ENCODE results near the gene OPN4.

Gene OPN4

DNA sequence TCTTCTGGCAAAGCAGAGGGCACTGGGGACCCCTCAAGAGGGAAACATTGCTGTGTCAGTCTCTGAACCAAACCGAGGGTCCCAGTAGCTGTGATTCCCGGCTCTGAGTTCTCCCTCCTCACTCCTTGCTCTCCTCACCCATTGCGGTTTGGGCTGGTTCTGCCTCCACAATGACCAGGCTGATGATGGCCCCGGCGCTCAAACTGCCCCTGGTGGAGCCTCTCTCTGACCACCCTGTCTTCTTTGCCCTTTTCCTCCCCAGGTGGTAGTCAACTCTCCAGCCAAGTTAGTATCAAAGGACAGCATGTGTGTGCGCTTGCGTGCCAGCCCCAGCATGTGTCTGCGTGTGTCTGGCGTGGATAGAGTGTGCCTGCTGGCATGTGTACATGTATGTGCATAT is 31.1 kb downstream of the OPN4 start:
- Histone ChIP-seq H3K4me1 (ENCODE audit: control insufficient read depth, insufficient read depth, low read length) (peaks cover 16% of the 10 kb centered on the region), H3K27ac (ENCODE audit: low read depth, low read length) (no peak overlapping the region), H3K4me3 (ENCODE audit: low read depth, low read length) (no peak overlapping the region), H3K9ac (ENCODE audit: low read depth, low read length) (no peak overlapping the region), H3K36me3 (ENCODE audit: control insufficient read depth, insufficient read depth, low read length) (no peaks in the 10 kb centered on the region), H3K27me3 (ENCODE audit: control insufficient read depth, insufficient read depth, low read length) (no peaks in the 10 kb centered on the region), H3K9me3 (ENCODE audit: control insufficient read depth, insufficient read depth, low read length) (no peaks in the 10 kb centered on the region)

GRCh38 chr10:86685893-86686632 is 31.7 kb downstream of the OPN4 start:
- Histone ChIP-seq H3K9ac (ENCODE audit: low read depth, low read length) (no peak overlapping the region), H3K27me3 (ENCODE audit: control insufficient read depth, insufficient read depth, low read length) (no peaks in the 10 kb centered on the region), H3K4me3 (ENCODE audit: low read depth, low read length) (no peak overlapping the region), H3K9me3 (ENCODE audit: control insufficient read depth, insufficient read depth, low read length) (no peaks in the 10 kb centered on the region), H3K36me3 (ENCODE audit: control insufficient read depth, insufficient read depth, low read length) (no peaks in the 10 kb centered on the region), H3K27ac (ENCODE audit: low read depth, low read length) (no peak overlapping the region), H3K4me1 (ENCODE audit: control insufficient read depth, insufficient read depth, low read length) (peaks cover 16% of the 10 kb centered on the region)

- H3K4me3 ChIP-seq (ENCODE audit: low read depth, low read length): no peak overlapping the region
- H3K9me3 ChIP-seq (ENCODE audit: control insufficient read depth, insufficient read depth, low read length): no peaks in the 10 kb centered on the region
- no peak overlapping the region for H3K9ac ChIP-seq (ENCODE audit: low read depth, low read length)
- peaks cover 16% of the 10 kb centered on the region for H3K4me1 ChIP-seq (ENCODE audit: control insufficient read depth, insufficient read depth, low read length)
- H3K27ac ChIP-seq (ENCODE audit: low read depth, low read length): no peak overlapping the region
- no peaks in the 10 kb centered on the region for H3K27me3 ChIP-seq (ENCODE audit: control insufficient read depth, insufficient read depth, low read length)
- no peaks in the 10 kb centered on the region for H3K36me3 ChIP-seq (ENCODE audit: control insufficient read depth, insufficient read depth, low read length)
These were observed 32.6 kb downstream of the OPN4 start for GRCh38 chr10:86686972-86687371.

- Histone ChIP-seq H3K9me3 (ENCODE audit: control insufficient read depth, insufficient read depth, low read length) (no peaks in the 10 kb centered on the region), H3K4me1 (ENCODE audit: control insufficient read depth, insufficient read depth, low read length) (peaks cover 16% of the 10 kb centered on the region), H3K4me3 (ENCODE audit: low read depth, low read length) (no peak overlapping the region), H3K27ac (ENCODE audit: low read depth, low read length) (no peak overlapping the region), H3K27me3 (ENCODE audit: control insufficient read depth, insufficient read depth, low read length) (no peaks in the 10 kb centered on the region), H3K9ac (ENCODE audit: low read depth, low read length) (no peak overlapping the region), H3K36me3 (ENCODE audit: control insufficient read depth, insufficient read depth, low read length) (no peaks in the 10 kb centered on the region)
These were observed 33.4 kb downstream of the OPN4 start for GRCh38 chr10:86687750-86688149.

DNA sequence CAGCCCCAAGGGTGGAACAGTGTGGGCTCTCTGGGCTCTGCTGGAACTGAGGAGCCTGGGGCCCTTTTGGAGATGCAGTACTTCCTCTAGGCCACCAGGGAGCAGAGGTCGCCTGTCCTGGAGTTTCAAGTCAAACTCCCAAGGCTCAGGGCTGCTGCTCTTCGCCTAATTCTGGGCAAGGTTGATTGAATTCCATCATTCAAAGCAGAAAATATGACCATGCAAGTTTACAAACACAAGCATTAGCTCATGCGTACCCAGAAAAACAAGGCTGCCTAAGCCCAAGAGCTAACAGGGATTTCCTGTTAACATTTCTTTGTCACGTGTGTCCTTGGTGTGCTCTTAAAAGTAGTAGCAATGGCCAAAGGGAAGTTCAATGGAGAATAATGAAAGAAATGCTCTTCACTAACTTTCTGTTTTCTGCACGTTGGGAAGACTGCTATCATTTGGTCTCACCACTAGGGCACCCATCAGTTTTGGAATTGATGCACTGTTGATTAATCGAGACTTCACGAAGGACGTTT is 34.1 kb downstream of the OPN4 start:
- H3K27ac ChIP-seq (ENCODE audit: low read depth, low read length): peak overlapping the region; percentile 49
- H3K4me1 ChIP-seq (ENCODE audit: control insufficient read depth, insufficient read depth, low read length): peaks cover 19% of the 10 kb centered on the region
- no peaks in the 10 kb centered on the region for H3K27me3 ChIP-seq (ENCODE audit: control insufficient read depth, insufficient read depth, low read length)
- H3K9me3 ChIP-seq (ENCODE audit: control insufficient read depth, insufficient read depth, low read length): no peaks in the 10 kb centered on the region
- H3K4me3 ChIP-seq (ENCODE audit: low read depth, low read length): no peak overlapping the region
- no peak overlapping the region for H3K9ac ChIP-seq (ENCODE audit: low read depth, low read length)
- H3K36me3 ChIP-seq (ENCODE audit: control insufficient read depth, insufficient read depth, low read length): no peaks in the 10 kb centered on the region

DNA sequence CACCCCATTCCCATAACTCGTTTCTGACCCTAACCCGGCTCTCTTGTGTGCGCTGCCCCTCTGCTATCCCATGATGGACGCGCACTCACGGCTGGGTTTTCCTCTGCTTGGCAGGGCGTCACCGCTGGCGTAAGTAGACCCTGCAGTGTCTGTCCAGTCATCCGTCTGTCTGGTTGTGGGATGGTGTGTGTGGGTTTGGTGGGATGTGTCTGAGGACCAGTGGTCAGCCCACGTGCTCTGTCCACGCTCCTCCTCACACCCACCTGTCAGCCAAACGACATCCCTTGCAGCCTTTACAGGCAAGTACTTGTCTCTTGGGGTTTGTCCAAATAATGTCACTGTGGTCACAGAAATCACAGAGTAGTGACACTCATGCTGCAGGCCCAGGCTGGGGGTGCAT is 34.8 kb downstream of the OPN4 start:
- H3K9ac ChIP-seq (ENCODE audit: low read depth, low read length): no peak overlapping the region
- H3K36me3 ChIP-seq (ENCODE audit: control insufficient read depth, insufficient read depth, low read length): no peaks in the 10 kb centered on the region
- no peak overlapping the region for H3K27ac ChIP-seq (ENCODE audit: low read depth, low read length)
- H3K9me3 ChIP-seq (ENCODE audit: control insufficient read depth, insufficient read depth, low read length): no peaks in the 10 kb centered on the region
- H3K4me1 ChIP-seq (ENCODE audit: control insufficient read depth, insufficient read depth, low read length): peaks cover 25% of the 10 kb centered on the region
- no peak overlapping the region for H3K4me3 ChIP-seq (ENCODE audit: low read depth, low read length)
- no peaks in the 10 kb centered on the region for H3K27me3 ChIP-seq (ENCODE audit: control insufficient read depth, insufficient read depth, low read length)

DNA sequence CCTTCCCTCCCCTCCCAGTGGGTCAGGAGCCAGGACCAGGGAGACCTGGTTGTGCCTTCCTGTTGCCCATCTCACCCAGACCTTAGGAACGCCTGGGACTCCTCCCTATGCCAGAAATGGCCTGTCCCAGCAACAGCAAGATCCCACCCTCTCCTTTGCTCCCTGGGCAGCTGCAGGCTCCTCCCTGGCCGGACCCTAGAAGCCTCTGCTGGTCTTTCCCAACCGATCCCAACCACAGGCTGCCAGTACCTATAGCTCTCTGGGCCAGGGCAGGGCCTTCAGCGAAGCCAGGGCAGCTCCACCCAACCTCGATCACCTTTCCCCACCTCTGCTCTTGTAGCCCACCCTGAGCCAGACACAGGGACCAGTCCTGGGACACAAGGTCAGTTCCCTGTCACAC is 35.9 kb downstream of the OPN4 start:
- Histone ChIP-seq H3K27ac (ENCODE audit: low read depth, low read length) (no peak overlapping the region), H3K9me3 (ENCODE audit: control insufficient read depth, insufficient read depth, low read length) (no peaks in the 10 kb centered on the region), H3K36me3 (ENCODE audit: control insufficient read depth, insufficient read depth, low read length) (no peaks in the 10 kb centered on the region), H3K27me3 (ENCODE audit: control insufficient read depth, insufficient read depth, low read length) (no peaks in the 10 kb centered on the region; the same call in 1 of the 2 replicates), H3K4me1 (ENCODE audit: control insufficient read depth, insufficient read depth, low read length) (peaks cover 22% of the 10 kb centered on the region), H3K9ac (ENCODE audit: low read depth, low read length) (no peak overlapping the region), H3K4me3 (ENCODE audit: low read depth, low read length) (no peak overlapping the region)

DNA sequence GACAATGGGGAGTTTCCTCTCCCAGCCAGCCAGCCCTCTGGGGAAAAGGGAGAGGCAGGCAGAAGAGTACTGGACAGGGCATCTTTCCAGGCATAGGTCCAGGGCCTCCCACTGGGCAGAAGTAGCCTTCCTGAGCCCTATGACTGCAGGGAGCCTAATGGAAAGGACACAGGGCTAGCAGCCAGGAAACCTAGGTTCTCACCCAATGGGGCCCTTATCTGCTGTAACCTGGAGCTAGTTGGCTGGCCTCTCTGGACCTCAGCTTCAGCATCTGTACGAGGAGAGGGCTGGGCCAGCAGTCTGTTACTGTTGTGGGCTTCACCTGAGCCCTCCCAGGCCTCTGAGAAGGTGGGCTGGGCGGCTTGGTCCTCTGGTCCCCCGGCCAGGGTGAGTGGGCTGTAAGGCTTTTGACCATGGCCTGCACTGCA is 36.3 kb downstream of the OPN4 start:
- Histone ChIP-seq H3K27ac (ENCODE audit: low read depth, low read length) (no peak overlapping the region), H3K27me3 (ENCODE audit: control insufficient read depth, insufficient read depth, low read length) (no peaks in the 10 kb centered on the region; the same call in 1 of the 2 replicates), H3K4me3 (ENCODE audit: low read depth, low read length) (no peak overlapping the region), H3K36me3 (ENCODE audit: control insufficient read depth, insufficient read depth, low read length) (no peaks in the 10 kb centered on the region), H3K9ac (ENCODE audit: low read depth, low read length) (no peak overlapping the region), H3K4me1 (ENCODE audit: control insufficient read depth, insufficient read depth, low read length) (peaks cover 22% of the 10 kb centered on the region), H3K9me3 (ENCODE audit: control insufficient read depth, insufficient read depth, low read length) (no peaks in the 10 kb centered on the region)

DNA sequence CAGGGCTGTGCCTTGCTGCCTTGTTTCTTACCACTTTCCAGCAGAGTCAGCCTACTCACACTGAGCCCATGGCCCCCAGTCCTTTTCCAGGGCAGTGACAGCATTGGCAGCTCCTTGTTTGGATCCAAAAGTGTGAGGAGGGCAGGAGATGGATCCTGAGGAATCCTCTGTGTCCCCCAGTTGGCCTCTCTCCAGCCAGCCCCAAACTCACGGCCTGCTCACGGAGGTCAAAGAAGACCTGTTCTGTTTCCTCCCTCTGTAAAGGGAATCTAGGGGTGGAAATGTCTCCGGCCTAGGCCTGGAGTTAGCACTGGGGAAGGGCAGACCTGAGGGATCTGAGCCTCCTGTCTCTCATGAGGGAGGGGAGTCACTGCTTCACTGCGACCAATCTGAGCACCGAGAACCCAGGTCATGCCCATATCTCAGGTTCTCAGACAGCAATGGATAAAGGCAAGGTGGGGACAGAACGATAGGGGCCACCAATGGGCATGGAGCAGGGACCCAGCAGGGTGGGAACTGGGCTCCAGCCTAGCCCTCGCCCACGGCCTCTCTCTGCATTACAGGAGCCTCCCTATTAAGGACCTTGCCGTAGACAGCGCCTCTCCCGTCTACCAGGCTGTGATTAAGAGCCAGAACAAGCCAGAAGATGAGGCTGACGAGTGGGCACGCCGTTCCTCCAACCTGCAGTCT is 37.1 kb downstream of the OPN4 start:
- H3K36me3 ChIP-seq (ENCODE audit: control insufficient read depth, insufficient read depth, low read length): no peaks in the 10 kb centered on the region
- H3K27ac ChIP-seq (ENCODE audit: low read depth, low read length): no peak overlapping the region
- peaks cover 22% of the 10 kb centered on the region for H3K4me1 ChIP-seq (ENCODE audit: control insufficient read depth, insufficient read depth, low read length)
- no peak overlapping the region for H3K9ac ChIP-seq (ENCODE audit: low read depth, low read length)
- no peak overlapping the region for H3K4me3 ChIP-seq (ENCODE audit: low read depth, low read length)
- no peaks in the 10 kb centered on the region; the same call in 1 of the 2 replicates for H3K27me3 ChIP-seq (ENCODE audit: control insufficient read depth, insufficient read depth, low read length)
- H3K9me3 ChIP-seq (ENCODE audit: control insufficient read depth, insufficient read depth, low read length): no peaks in the 10 kb centered on the region

GRCh38 chr10:86692023-86692514 is 37.7 kb downstream of the OPN4 start:
- H3K9me3 ChIP-seq (ENCODE audit: control insufficient read depth, insufficient read depth, low read length): no peaks in the 10 kb centered on the region
- no peaks in the 10 kb centered on the region; the same call in 1 of the 2 replicates for H3K27me3 ChIP-seq (ENCODE audit: control insufficient read depth, insufficient read depth, low read length)
- no peak overlapping the region for H3K27ac ChIP-seq (ENCODE audit: low read depth, low read length)
- H3K4me1 ChIP-seq (ENCODE audit: control insufficient read depth, insufficient read depth, low read length): peaks cover 22% of the 10 kb centered on the region
- no peak overlapping the region for H3K4me3 ChIP-seq (ENCODE audit: low read depth, low read length)
- no peaks in the 10 kb centered on the region for H3K36me3 ChIP-seq (ENCODE audit: control insufficient read depth, insufficient read depth, low read length)
- H3K9ac ChIP-seq (ENCODE audit: low read depth, low read length): no peak overlapping the region

DNA sequence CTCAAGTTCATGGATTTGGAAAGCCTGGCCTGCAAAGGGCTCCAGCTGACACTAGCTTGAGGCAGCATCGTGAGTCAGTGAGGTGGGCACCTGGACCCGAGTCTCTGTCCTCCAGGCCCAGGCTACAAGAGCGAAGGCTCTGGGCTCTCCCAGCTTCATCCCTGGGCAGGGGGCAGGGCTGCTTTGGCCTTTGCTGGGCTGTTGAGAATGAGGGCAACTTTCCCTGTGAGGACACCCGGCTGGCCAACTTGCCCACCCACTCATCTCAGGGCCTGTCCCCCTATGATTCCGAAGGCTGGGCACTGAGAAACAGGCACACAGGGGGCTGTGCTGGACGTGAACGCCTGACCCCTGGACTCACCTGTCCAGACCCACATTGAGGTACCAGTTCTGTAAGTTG is 38.3 kb downstream of the OPN4 start:
- H3K9me3 ChIP-seq (ENCODE audit: control insufficient read depth, insufficient read depth, low read length): no peaks in the 10 kb centered on the region
- peaks cover 22% of the 10 kb centered on the region for H3K4me1 ChIP-seq (ENCODE audit: control insufficient read depth, insufficient read depth, low read length)
- no peaks in the 10 kb centered on the region for H3K36me3 ChIP-seq (ENCODE audit: control insufficient read depth, insufficient read depth, low read length)
- H3K27ac ChIP-seq (ENCODE audit: low read depth, low read length): no peak overlapping the region
- no peaks in the 10 kb centered on the region; the same call in 1 of the 2 replicates for H3K27me3 ChIP-seq (ENCODE audit: control insufficient read depth, insufficient read depth, low read length)
- no peak overlapping the region for H3K4me3 ChIP-seq (ENCODE audit: low read depth, low read length)
- no peak overlapping the region for H3K9ac ChIP-seq (ENCODE audit: low read depth, low read length)

Measured in HUES48 (cell line).